ENCODE data around the gene NUMB.

GRCh38 chr14:73418227-73418626, 40.1 kb downstream of the NUMB start:
- no peak for TF ChIP-seq CTCF (CRISPR knock-in tag; IDR thresholded peaks at IDR 0.05)
- no peak for TF ChIP-seq ZNF275 (CRISPR knock-in tag; IDR thresholded peaks at IDR 0.05; ENCODE audit: borderline replicate concordance)
